Activated CD4-positive, alpha-beta memory T cell treated with anti-CD3 and anti-CD28 coated beads for 36 hours (primary cell): ENCODE results near the gene NEK4. TPM values are rescaled to one million over a fixed set of nuclear protein-coding genes. Genes with fewer than 3 reads are reported as not detected.
"Not testable (repeated sequence)": the region's sequence is repeated elsewhere in the genome, so short reads cannot be mapped to it uniquely, and the experiment has no call there.

Experiments used
- CTCF ChIA-PET: fragments of 350-600 bp; sonication (Branson Sonifier 250); formaldehyde crosslinking; loops from one replicate; lab custom pipeline; 2021; ENCODE audit warnings: antibody characterized with exemption, inconsistent platforms; lab: Charles Lee
- POLR2A ChIA-PET: fragments of 350-600 bp; sonication (Branson Sonifier 250); formaldehyde crosslinking; loops from one replicate; lab custom pipeline; 2021; ENCODE audit warnings: antibody characterized with exemption; lab: Charles Lee
- DNase-seq: peaks from one replicate; pipeline ENCODE4 v3.0.0-alpha.2; 2020
- H3K27ac Mint-ChIP-seq: one replicate; pipeline ENCODE4 v1.8.0; 2021; ENCODE audit warnings: mixed read lengths
- H3K27me3 Mint-ChIP-seq: one replicate; pipeline ENCODE4 v1.8.0; 2021; ENCODE audit warnings: mixed read lengths
- H3K36me3 Mint-ChIP-seq: one replicate; pipeline ENCODE4 v1.8.0; 2021; ENCODE audit warnings: mixed read lengths
- H3K4me1 Mint-ChIP-seq: one replicate; pipeline ENCODE4 v1.8.0; 2021; ENCODE audit warnings: low read depth, mixed read lengths
- H3K4me3 Mint-ChIP-seq: one replicate; pipeline ENCODE4 v1.8.0; 2021; ENCODE audit warnings: mild to moderate bottlenecking, mixed read lengths
- H3K9me3 Mint-ChIP-seq: one replicate; pipeline ENCODE4 v1.8.0; 2021; ENCODE audit warnings: mixed read lengths
- intact Hi-C: fragments of 100-400 bp; cut with micrococcal nuclease; formaldehyde crosslinking; loops from one replicate; pipeline ENCODE4 v1.15.1; 2023
- total RNA-seq, 2 experiments: library from RNA; stranded (reverse); gene quantifications; one replicate each; pipeline ENCODE4 v1.2.3, GENCODE V29; 2021

Gene NEK4
- total RNA-seq, 2 experiments from 2014 or later, result 16.9 to 21.7 TPM

- no peak for DNase-seq
- ChIA-PET CTCF (interaction anchor here (0.7 to 1.4 kb wide), 5 partner anchors 8 to 193 kb away, joined by 3 to 6 read pairs (median 3); no protein-coding TSS in a partner anchor), POLR2A (no interaction called here)
- Mint-ChIP-seq H3K4me3 (no peak overlapping the region), H3K36me3 (peaks cover 28% of the 10 kb centered on the region), H3K27ac (no peak overlapping the region), H3K9me3 (no peaks in the 10 kb centered on the region), H3K4me1 (no peaks in the 10 kb centered on the region), H3K27me3 (no peaks in the 10 kb centered on the region)
- intact Hi-C loops, result loop anchor here (1.0 to 2.0 kb wide), 2 partner anchors 192 to 330 kb away; no protein-coding TSS in a partner anchor
Observed at GRCh38 chr3:52742418-52743041, 28.2 kb downstream of the NEK4 start.

- Mint-ChIP-seq H3K27me3 (no peaks in the 10 kb centered on the region), H3K4me1 (no peaks in the 10 kb centered on the region), H3K27ac (no peak overlapping the region), H3K9me3 (no peaks in the 10 kb centered on the region), H3K36me3 (peaks cover 34% of the 10 kb centered on the region), H3K4me3 (no peak overlapping the region)
- DNase-seq, result no peak
- ChIA-PET POLR2A (no interaction called here), CTCF (no interaction called here)
- intact Hi-C loops, result no loop called here
Observed at GRCh38 chr3:52739730-52740129, 31.0 kb downstream of the NEK4 start.

GRCh38 chr3:52733256-52733891 is 37.4 kb downstream of the NEK4 start:
- peaks cover 65% of the 10 kb centered on the region for H3K36me3 Mint-ChIP-seq
- peaks cover 6% of the 10 kb centered on the region for H3K4me1 Mint-ChIP-seq
- no peak overlapping the region for H3K27ac Mint-ChIP-seq
- no peak for DNase-seq
- no peaks in the 10 kb centered on the region for H3K27me3 Mint-ChIP-seq
- H3K9me3 Mint-ChIP-seq, result peaks cover 29% of the 10 kb centered on the region
- no peak overlapping the region for H3K4me3 Mint-ChIP-seq
- POLR2A ChIA-PET, result no interaction called here
- CTCF ChIA-PET, result interaction anchor here (0.6 kb wide), 1 partner anchor 462 kb away, joined by 3 read pairs; no protein-coding TSS in a partner anchor
- intact Hi-C loops, result no loop called here

- ChIA-PET CTCF (no interaction called here), POLR2A (no interaction called here)
- Mint-ChIP-seq H3K27me3 (no peaks in the 10 kb centered on the region), H3K4me1 (peaks cover 6% of the 10 kb centered on the region), H3K27ac (no peak overlapping the region), H3K36me3 (peaks cover 60% of the 10 kb centered on the region), H3K4me3 (no peak overlapping the region), H3K9me3 (peaks cover 30% of the 10 kb centered on the region)
- intact Hi-C loops, result no loop called here
- no peak for DNase-seq
Observed at GRCh38 chr3:52731590-52731989, 39.1 kb downstream of the NEK4 start.

GRCh38 chr3:52730681-52731080 is 40.1 kb downstream of the NEK4 start:
- CTCF ChIA-PET, result no interaction called here
- DNase-seq, result no peak
- Mint-ChIP-seq H3K4me1 (peaks cover 6% of the 10 kb centered on the region), H3K9me3 (peaks cover 30% of the 10 kb centered on the region), H3K36me3 (peaks cover 56% of the 10 kb centered on the region), H3K4me3 (no peak overlapping the region), H3K27me3 (no peaks in the 10 kb centered on the region), H3K27ac (no peak overlapping the region)
- POLR2A ChIA-PET, result no interaction called here
- intact Hi-C loops, result no loop called here

GRCh38 chr3:52728753-52729152 is 42.0 kb downstream of the NEK4 start:
- H3K4me1 Mint-ChIP-seq, H3K27me3 Mint-ChIP-seq, CTCF ChIA-PET, H3K4me3 Mint-ChIP-seq, DNase-seq, intact Hi-C loops, POLR2A ChIA-PET, H3K27ac Mint-ChIP-seq: not testable (repeated sequence)
- peaks cover 47% of the 10 kb centered on the region for H3K36me3 Mint-ChIP-seq
- peaks cover 29% of the 10 kb centered on the region for H3K9me3 Mint-ChIP-seq

GRCh38 chr3:52724511-52724910 is 46.2 kb downstream of the NEK4 start:
- Mint-ChIP-seq H3K4me3 (no peak overlapping the region), H3K36me3 (peaks cover 17% of the 10 kb centered on the region), H3K27ac (no peak overlapping the region), H3K27me3 (no peaks in the 10 kb centered on the region), H3K9me3 (peaks cover 14% of the 10 kb centered on the region), H3K4me1 (peaks cover 20% of the 10 kb centered on the region)
- ChIA-PET POLR2A (no interaction called here), CTCF (no interaction called here)
- intact Hi-C loops, result no loop called here
- DNase-seq, result no peak

GRCh38 chr3:52723935-52724334 is 46.8 kb downstream of the NEK4 start:
- peaks cover 11% of the 10 kb centered on the region for H3K9me3 Mint-ChIP-seq
- peaks cover 20% of the 10 kb centered on the region for H3K4me1 Mint-ChIP-seq
- intact Hi-C loops, result no loop called here
- ChIA-PET POLR2A (no interaction called here), CTCF (no interaction called here)
- no peak for DNase-seq
- H3K4me3 Mint-ChIP-seq, result no peak overlapping the region
- H3K27ac Mint-ChIP-seq, result no peak overlapping the region
- H3K36me3 Mint-ChIP-seq, result peaks cover 18% of the 10 kb centered on the region
- H3K27me3 Mint-ChIP-seq, result no peaks in the 10 kb centered on the region

GRCh38 chr3:52722491-52722890 is 48.2 kb downstream of the NEK4 start:
- peaks cover 20% of the 10 kb centered on the region for H3K4me1 Mint-ChIP-seq
- DNase-seq, result no peak
- POLR2A ChIA-PET, result no interaction called here
- H3K4me3 Mint-ChIP-seq, result no peak overlapping the region
- peaks cover 16% of the 10 kb centered on the region for H3K36me3 Mint-ChIP-seq
- H3K27ac Mint-ChIP-seq, result no peak overlapping the region
- CTCF ChIA-PET, result no interaction called here
- peaks cover 5% of the 10 kb centered on the region for H3K9me3 Mint-ChIP-seq
- intact Hi-C loops, result no loop called here
- H3K27me3 Mint-ChIP-seq, result no peaks in the 10 kb centered on the region

- Mint-ChIP-seq H3K27me3 (no peaks in the 10 kb centered on the region), H3K27ac (no peak overlapping the region), H3K36me3 (peaks cover 16% of the 10 kb centered on the region), H3K4me1 (peaks cover 20% of the 10 kb centered on the region), H3K4me3 (no peak overlapping the region), H3K9me3 (peaks cover 5% of the 10 kb centered on the region)
- ChIA-PET CTCF (no interaction called here), POLR2A (no interaction called here)
- no peak for DNase-seq
- intact Hi-C loops, result no loop called here
Observed at GRCh38 chr3:52721730-52722008, 49.1 kb downstream of the NEK4 start.

- intact Hi-C loops, result no loop called here
- Mint-ChIP-seq H3K4me3 (no peak overlapping the region), H3K9me3 (peaks cover 5% of the 10 kb centered on the region), H3K4me1 (peaks cover 20% of the 10 kb centered on the region), H3K36me3 (peaks cover 16% of the 10 kb centered on the region), H3K27ac (peak overlapping the region; percentile 71), H3K27me3 (no peaks in the 10 kb centered on the region)
- DNase-seq, result no peak
- CTCF ChIA-PET, result no interaction called here
- POLR2A ChIA-PET, result no interaction called here
Observed at GRCh38 chr3:52721002-52721729, 49.6 kb downstream of the NEK4 start.

GRCh38 chr3:52719618-52720017 is 51.1 kb downstream of the NEK4 start:
- intact Hi-C loops, result no loop called here
- H3K4me1 Mint-ChIP-seq, result peaks cover 20% of the 10 kb centered on the region
- ChIA-PET CTCF (interaction anchor here (1.0 kb wide), 1 partner anchor 131 kb away, joined by 3 read pairs; no protein-coding TSS in a partner anchor), POLR2A (interaction anchor here (0.6 kb wide), 1 partner anchor 454 kb away, joined by 3 read pairs; no protein-coding TSS in a partner anchor)
- no peaks in the 10 kb centered on the region for H3K27me3 Mint-ChIP-seq
- H3K4me3 Mint-ChIP-seq, result no peak overlapping the region
- H3K9me3 Mint-ChIP-seq, result peaks cover 5% of the 10 kb centered on the region
- DNase-seq, result no peak
- no peak overlapping the region for H3K27ac Mint-ChIP-seq
- peaks cover 16% of the 10 kb centered on the region for H3K36me3 Mint-ChIP-seq
